ENCODE results near the gene ZNF217.
A peak's percentile ranks its signal among the peaks of the same experiment; 100 is the strongest.
"Not testable (repeated sequence)": the region's sequence is repeated elsewhere in the genome, so short reads cannot be mapped to it uniquely, and the experiment has no call there.

The ZNF217 gene

GRCh38 chr20:53592992-53593465 is 610 bp downstream of the ZNF217 start:
- no peaks in the 10 kb centered on the region for H3K9me3 ChIP-seq (ENCODE audit: severe bottlenecking)
- no peak for DNase-seq
- H3K36me3 ChIP-seq: no peaks in the 10 kb centered on the region
- TF ChIP-seq, protein P1, sequence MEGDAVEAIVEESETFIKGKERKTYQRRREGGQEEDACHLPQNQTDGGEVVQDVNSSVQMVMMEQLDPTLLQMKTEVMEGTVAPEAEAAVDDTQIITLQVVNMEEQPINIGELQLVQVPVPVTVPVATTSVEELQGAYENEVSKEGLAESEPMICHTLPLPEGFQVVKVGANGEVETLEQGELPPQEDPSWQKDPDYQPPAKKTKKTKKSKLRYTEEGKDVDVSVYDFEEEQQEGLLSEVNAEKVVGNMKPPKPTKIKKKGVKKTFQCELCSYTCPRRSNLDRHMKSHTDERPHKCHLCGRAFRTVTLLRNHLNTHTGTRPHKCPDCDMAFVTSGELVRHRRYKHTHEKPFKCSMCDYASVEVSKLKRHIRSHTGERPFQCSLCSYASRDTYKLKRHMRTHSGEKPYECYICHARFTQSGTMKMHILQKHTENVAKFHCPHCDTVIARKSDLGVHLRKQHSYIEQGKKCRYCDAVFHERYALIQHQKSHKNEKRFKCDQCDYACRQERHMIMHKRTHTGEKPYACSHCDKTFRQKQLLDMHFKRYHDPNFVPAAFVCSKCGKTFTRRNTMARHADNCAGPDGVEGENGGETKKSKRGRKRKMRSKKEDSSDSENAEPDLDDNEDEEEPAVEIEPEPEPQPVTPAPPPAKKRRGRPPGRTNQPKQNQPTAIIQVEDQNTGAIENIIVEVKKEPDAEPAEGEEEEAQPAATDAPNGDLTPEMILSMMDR (IDR thresholded peaks at IDR 0.05; ENCODE audit: low read depth, low read length): no peak
- peak overlapping the region; percentile 41; the same call in 1 of the 2 replicates for H3K27ac ChIP-seq
- H3K27me3 ChIP-seq (ENCODE audit: insufficient read depth, low read depth, severe bottlenecking): no peaks in the 10 kb centered on the region
- H3K4me3 ChIP-seq (ENCODE audit: low read depth, low read length): peak overlapping the region; percentile 76

DNA sequence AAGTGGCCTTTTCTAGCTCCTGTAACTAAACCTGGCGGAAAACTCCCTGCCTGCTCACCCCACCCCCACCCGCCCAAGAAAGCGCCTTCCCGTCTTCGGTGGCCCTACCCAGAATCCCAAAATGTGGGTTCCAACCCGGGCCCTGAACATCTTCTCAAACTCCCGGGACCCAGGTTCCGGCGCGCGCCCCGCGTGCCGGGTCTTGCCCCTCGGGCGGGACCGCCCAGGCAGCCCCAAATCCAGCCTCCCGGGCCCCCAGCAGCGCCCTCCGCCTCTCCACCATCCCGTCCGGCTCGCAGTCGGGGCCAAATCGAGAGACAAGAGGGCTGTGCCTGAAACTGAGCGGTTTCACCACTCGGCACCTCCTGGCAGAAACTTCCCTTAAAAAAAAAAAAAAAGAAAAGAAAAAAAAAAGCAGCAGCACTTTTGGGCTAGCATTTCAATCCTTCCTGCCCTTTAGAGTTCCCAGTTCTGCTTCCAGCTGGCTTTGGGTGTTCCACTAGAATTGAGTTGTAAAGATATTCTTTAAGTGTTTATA is 1.1 kb downstream of the ZNF217 start:
- H3K27ac ChIP-seq; H3K36me3 ChIP-seq; H3K9me3 ChIP-seq (ENCODE audit: severe bottlenecking); DNase-seq; H3K27me3 ChIP-seq (ENCODE audit: insufficient read depth, low read depth, severe bottlenecking): not testable (repeated sequence)
- peak overlapping the region; percentile 76 for H3K4me3 ChIP-seq (ENCODE audit: low read depth, low read length)

DNA sequence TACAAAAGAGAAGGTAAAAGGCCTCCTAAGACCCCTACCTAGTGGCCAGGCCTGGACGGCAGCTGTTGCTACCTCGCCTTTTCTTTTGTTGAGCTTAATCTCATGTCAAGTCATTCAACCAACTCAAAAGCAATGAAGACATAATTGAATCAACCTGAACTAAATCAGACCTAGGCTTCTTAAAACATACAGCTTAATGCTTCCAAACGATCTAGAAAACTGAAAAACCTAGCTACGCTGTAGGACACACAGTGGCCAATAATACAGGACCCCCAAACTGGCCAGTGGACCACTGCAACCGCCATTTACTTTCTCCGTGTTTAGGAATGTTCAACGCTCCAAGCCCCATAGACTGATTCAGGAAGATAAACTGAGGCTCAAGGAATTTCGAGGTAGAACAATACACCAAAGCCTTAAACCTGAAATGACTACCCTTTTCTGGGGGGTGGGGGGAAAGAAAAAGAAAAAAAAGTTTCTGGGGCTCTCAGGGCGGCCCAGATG is 1.6 kb downstream of the ZNF217 start:
- not testable (repeated sequence) for H3K27me3 ChIP-seq (ENCODE audit: insufficient read depth, low read depth, severe bottlenecking); H3K27ac ChIP-seq; H3K9me3 ChIP-seq (ENCODE audit: severe bottlenecking); H3K4me3 ChIP-seq (ENCODE audit: low read depth, low read length); H3K36me3 ChIP-seq
- peak; percentile 15 for DNase-seq

DNA sequence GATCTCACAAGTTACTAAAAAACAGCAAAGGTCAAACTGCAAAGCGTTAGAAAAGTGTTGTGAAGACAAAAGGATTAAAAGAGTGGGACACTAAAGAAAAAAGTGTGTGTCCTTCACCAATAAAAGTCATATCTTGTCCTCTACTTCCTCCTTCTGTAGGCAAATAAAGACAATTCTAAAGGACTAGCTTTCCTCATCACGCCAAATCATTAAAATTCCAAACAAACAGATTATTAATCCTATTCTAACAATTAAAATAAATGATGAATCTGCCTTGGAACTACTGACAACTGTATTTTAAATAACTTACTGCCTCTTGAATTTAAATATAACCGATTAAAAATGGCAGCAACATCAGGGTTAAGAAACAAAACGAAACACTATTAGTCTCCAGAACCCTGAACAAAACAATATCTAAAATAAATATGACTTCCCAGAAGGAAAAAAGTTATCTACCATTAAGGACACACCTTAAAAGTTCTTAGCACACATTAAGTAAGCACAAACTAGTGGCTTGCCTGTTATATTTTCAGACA is 2.4 kb downstream of the ZNF217 start:
- not testable (repeated sequence) for H3K4me3 ChIP-seq (ENCODE audit: low read depth, low read length); DNase-seq; H3K36me3 ChIP-seq; H3K27ac ChIP-seq; H3K9me3 ChIP-seq (ENCODE audit: severe bottlenecking); H3K27me3 ChIP-seq (ENCODE audit: insufficient read depth, low read depth, severe bottlenecking)

DNA sequence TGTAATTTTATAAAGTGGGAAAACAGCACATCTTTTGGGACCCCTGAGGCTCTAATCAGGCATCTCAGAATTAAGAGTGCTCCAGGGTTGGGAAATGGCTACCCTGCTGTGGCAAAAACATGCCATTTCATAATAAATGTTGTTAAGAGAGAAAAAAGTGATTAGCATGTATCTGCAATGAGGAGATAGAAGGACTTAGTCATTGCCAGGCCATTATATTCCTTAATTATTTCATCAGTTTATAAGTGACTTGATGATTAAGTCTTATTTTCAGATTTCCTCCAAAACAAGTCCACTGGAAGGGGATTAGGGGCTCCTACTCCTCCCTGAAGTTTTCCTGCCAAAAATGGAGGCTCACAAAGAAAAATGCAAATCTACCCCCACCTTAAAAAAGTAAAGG is 3.0 kb downstream of the ZNF217 start:
- not testable (repeated sequence) for DNase-seq; H3K27ac ChIP-seq; H3K27me3 ChIP-seq (ENCODE audit: insufficient read depth, low read depth, severe bottlenecking); H3K36me3 ChIP-seq; H3K9me3 ChIP-seq (ENCODE audit: severe bottlenecking); H3K4me3 ChIP-seq (ENCODE audit: low read depth, low read length)

DNA sequence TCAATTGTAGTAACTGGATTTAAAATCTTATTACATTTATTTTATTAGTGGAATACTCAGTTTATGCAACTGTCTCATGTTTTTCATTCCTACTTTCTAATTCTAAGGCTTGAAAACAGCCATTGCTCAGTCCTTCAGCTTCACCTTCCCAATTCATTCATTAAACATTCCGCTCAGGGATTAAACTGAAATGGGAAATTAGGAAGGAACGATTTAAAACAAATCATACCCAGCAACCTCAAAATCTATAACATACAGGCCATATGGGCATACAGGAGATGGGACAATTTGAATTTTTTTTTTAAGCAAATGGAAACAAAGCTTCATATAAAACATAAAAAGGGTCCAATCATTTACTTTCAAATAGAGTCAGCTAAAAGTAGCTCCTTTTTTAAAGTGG is 3.5 kb downstream of the ZNF217 start:
- H3K27ac ChIP-seq; DNase-seq; H3K36me3 ChIP-seq; H3K4me3 ChIP-seq (ENCODE audit: low read depth, low read length); H3K27me3 ChIP-seq (ENCODE audit: insufficient read depth, low read depth, severe bottlenecking); H3K9me3 ChIP-seq (ENCODE audit: severe bottlenecking): not testable (repeated sequence)

GRCh38 chr20:53589321-53590065 is 4.1 kb downstream of the ZNF217 start:
- H3K36me3 ChIP-seq; DNase-seq; H3K4me3 ChIP-seq (ENCODE audit: low read depth, low read length): not testable (repeated sequence)

DNA sequence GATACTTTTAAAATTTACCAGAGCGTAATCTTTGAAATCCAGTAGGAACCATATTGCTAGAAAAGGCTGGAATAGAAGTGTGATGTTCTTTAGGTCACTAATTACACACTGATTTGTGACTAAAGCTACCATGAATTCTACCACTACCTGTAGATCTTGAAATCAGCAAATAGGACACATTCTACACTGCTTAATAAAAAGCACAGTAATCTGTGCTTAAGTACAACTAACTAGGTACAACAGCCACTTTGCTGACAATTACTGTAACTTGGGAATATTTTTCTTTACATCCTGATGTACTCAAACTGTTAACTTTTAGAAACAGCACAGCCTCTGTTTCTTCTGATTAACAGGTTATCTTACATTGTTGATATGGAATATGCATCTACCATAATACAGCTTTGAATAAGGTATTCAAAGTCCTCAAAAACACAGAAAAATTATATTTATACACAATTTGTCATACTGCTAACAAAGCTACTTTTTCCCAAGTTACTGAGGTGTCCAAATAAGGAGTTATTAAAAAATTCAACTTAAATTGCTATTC is 6.4 kb downstream of the ZNF217 start:
- H3K9me3 ChIP-seq (ENCODE audit: severe bottlenecking); H3K36me3 ChIP-seq; H3K27me3 ChIP-seq (ENCODE audit: insufficient read depth, low read depth, severe bottlenecking); H3K4me3 ChIP-seq (ENCODE audit: low read depth, low read length); H3K27ac ChIP-seq; DNase-seq: not testable (repeated sequence)

More at GRCh38 chr20:53589321-53590065, 4.1 kb downstream of the ZNF217 start:
- H3K27ac ChIP-seq; H3K27me3 ChIP-seq (ENCODE audit: insufficient read depth, low read depth, severe bottlenecking); H3K9me3 ChIP-seq (ENCODE audit: severe bottlenecking): not testable (repeated sequence)

GRCh38 chr20:53586640-53587039 is 7.0 kb downstream of the ZNF217 start:
- TF ChIP-seq, protein P1 (IDR thresholded peaks at IDR 0.05; ENCODE audit: low read depth, low read length): no peak
- DNase-seq: no peak
- Histone ChIP-seq H3K4me3 (ENCODE audit: low read depth, low read length) (no peak overlapping the region), H3K27me3 (ENCODE audit: insufficient read depth, low read depth, severe bottlenecking) (no peaks in the 10 kb centered on the region), H3K9me3 (ENCODE audit: severe bottlenecking) (no peaks in the 10 kb centered on the region), H3K27ac (no peak overlapping the region), H3K36me3 (peaks cover 9% of the 10 kb centered on the region)

DNA sequence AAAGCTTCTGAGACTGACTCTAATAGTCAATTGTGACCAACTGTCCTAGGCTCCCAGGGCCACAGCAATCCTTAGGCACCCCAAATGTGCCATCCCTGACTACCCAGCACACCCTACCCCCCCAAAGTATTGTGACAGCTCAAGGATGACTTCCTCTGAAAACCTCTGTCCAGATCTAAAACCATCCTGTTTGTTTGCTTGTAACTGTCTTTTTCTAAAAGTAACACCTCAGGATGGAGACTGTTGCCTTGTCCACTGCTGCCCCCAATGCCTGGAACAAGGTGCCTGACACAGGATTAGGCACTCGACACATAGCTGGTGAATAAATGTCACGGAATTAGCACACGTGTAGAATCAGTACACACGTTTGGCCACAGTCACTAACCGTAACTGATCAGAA is 7.7 kb downstream of the ZNF217 start:
- peaks cover 13% of the 10 kb centered on the region for H3K36me3 ChIP-seq
- not testable (repeated sequence) for H3K27ac ChIP-seq; H3K4me3 ChIP-seq (ENCODE audit: low read depth, low read length)

GRCh38 chr20:53585004-53585569 is 8.6 kb downstream of the ZNF217 start:
- not testable (repeated sequence) for DNase-seq; H3K27me3 ChIP-seq (ENCODE audit: insufficient read depth, low read depth, severe bottlenecking)

More for the DNA sequence above, 7.7 kb downstream of the ZNF217 start:
- H3K27me3 ChIP-seq (ENCODE audit: insufficient read depth, low read depth, severe bottlenecking); H3K9me3 ChIP-seq (ENCODE audit: severe bottlenecking); DNase-seq: not testable (repeated sequence)

GRCh38 chr20:53584550-53584913 is 9.1 kb downstream of the ZNF217 start:
- H3K4me3 ChIP-seq (ENCODE audit: low read depth, low read length); H3K27ac ChIP-seq: not testable (repeated sequence)
- peaks cover 24% of the 10 kb centered on the region for H3K36me3 ChIP-seq

More at GRCh38 chr20:53585004-53585569, 8.6 kb downstream of the ZNF217 start:
- not testable (repeated sequence) for H3K27ac ChIP-seq; H3K4me3 ChIP-seq (ENCODE audit: low read depth, low read length); H3K9me3 ChIP-seq (ENCODE audit: severe bottlenecking)
- peaks cover 18% of the 10 kb centered on the region for H3K36me3 ChIP-seq

More at GRCh38 chr20:53584550-53584913, 9.1 kb downstream of the ZNF217 start:
- DNase-seq; H3K27me3 ChIP-seq (ENCODE audit: insufficient read depth, low read depth, severe bottlenecking); H3K9me3 ChIP-seq (ENCODE audit: severe bottlenecking): not testable (repeated sequence)

Measured in WERI-Rb-1 (cell line).